RWPE2 (cell line): Measurements from ENCODE around the gene ATXN7L1.

Experiments
- ATAC-seq: fragments of 200-7000 bp; cut with Tn5 transposase; 3 replicates; pipeline ENCODE4 v1.9.1; 2021; ENCODE audit warnings: low read depth
- DNase-seq: peaks from one replicate; pipeline ENCODE4 v3.0.0-alpha.2; 2020; ENCODE audit warnings: low spot score
- H3K27ac ChIP-seq: fragments of 450-650 bp; 2 replicates; pipeline ENCODE4 v1.5.1; 2017; ENCODE audit warnings: mild to moderate bottlenecking; ENCODE audit not compliant: poor library complexity, severe bottlenecking
- H3K27me3 ChIP-seq: fragments of 250-450 bp; sonication (Bioruptor Pico); 2 replicates; pipeline ENCODE4 v1.5.1; 2021; ENCODE audit warnings: mild to moderate bottlenecking, moderate library complexity; ENCODE audit not compliant: insufficient read depth, poor library complexity, severe bottlenecking
- H3K36me3 ChIP-seq: fragments of 250-450 bp; sonication (Bioruptor Pico); 2 replicates; pipeline ENCODE4 v1.5.1; 2020; ENCODE audit warnings: low read depth, mild to moderate bottlenecking, moderate library complexity
- H3K4me1 ChIP-seq: fragments of 250-450 bp; sonication (Bioruptor Pico); 2 replicates; pipeline ENCODE4 v1.5.1; 2021; ENCODE audit warnings: mild to moderate bottlenecking, moderate library complexity; ENCODE audit not compliant: insufficient read depth, poor library complexity, severe bottlenecking
- H3K4me3 ChIP-seq: fragments of 250-450 bp; sonication (Bioruptor Pico); 2 replicates; pipeline ENCODE4 v1.5.1; 2021; ENCODE audit warnings: mild to moderate bottlenecking, moderate library complexity; ENCODE audit not compliant: severe bottlenecking
- H3K9me3 ChIP-seq: fragments of 250-450 bp; sonication (Bioruptor Pico); 2 replicates; pipeline ENCODE4 v1.5.1; 2021; ENCODE audit warnings: mild to moderate bottlenecking, moderate library complexity; ENCODE audit not compliant: severe bottlenecking
- CTCF ChIP-seq: fragments of 450-650 bp; IDR thresholded peaks from one replicate; pipeline ENCODE4 v1.5.1; 2017; ENCODE audit warnings: mild to moderate bottlenecking, moderate library complexity; ENCODE audit not compliant: poor library complexity, severe bottlenecking

ATXN7L1 gene

DNA sequence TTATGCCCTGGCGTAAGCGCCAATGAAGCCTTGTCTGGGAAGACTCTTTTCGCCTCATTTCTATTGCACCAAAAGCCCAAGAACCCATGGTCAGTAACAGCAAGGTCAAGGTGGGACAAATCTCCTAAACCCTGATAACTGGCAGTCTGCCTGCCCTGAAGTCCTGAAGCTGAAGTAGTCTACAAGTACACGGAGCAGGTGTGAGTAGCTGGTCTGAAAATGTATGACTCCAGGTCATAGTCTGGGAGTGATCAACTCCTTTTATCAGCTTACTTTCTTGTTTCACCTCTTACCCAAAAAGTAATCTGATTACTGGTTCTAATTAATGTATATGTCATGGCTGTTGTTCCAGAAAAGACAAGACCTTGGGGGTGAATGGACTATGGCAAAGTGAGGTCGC is 187.8 kb downstream of the ATXN7L1 start:
- no peak overlapping the region for H3K27ac ChIP-seq
- DNase-seq (no peak), ATAC-seq (no peak)
- no peak for TF ChIP-seq CTCF
- no peak overlapping the region for H3K4me3 ChIP-seq
- no peaks in the 10 kb centered on the region for H3K4me1 ChIP-seq
- no peaks in the 10 kb centered on the region for H3K9me3 ChIP-seq
- H3K27me3 ChIP-seq = no peaks in the 10 kb centered on the region
- H3K36me3 ChIP-seq = no peaks in the 10 kb centered on the region

DNA sequence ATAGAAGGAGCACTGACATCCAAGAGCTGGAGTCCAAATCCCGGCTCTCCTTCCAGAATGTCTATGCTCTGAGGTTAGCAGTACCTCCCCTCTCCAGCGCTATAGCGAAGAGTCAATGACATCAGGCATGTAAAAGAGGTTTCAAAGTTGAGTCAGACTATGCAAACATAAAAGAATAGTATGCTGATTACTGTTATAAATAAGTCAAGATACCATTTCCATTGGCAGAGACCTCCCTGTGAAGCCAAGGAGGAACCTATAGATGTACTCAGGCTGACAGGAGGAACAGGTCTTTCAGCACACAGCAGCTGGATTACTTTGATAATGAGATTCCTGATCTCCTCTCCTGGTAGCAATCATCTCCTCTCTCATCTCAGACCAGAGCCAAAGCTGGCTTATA is 191.2 kb downstream of the ATXN7L1 start:
- Histone ChIP-seq H3K9me3 (no peaks in the 10 kb centered on the region), H3K4me1 (no peaks in the 10 kb centered on the region), H3K27ac (no peak overlapping the region), H3K4me3 (no peak overlapping the region), H3K27me3 (no peaks in the 10 kb centered on the region), H3K36me3 (no peaks in the 10 kb centered on the region)
- no peak for ATAC-seq
- no peak for TF ChIP-seq CTCF
- no peak for DNase-seq

DNA sequence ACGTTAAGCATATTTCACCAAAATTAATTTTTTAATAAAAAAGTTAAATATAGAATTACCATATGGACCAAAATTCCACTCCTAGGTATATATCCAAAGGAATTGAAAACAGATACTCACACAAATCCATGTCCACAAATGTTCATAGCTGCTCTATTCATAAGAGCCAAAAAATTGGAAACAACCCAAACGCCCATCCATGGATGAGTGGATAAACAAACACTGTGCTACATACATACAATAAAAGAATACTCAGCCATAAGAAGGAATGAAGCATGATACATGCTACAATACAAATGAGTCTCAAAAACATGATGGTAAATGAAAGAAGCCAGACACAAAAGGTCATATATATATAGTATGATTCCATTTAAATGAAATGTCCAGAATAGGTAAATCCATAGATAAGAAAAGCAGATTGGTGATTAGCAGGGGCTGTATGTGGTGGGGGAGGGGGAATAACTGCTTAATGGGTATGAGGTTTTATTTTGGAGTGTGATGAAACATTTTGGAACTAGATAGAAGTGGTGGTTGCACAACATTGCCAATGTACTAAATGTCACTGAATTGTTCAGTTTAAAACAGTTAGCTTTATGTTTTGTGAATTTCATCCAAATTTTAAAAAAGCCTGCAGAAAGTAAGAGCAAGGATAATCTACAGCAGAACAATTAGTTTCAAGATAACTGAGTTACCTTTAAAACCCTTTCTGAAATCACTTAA is 193.9 kb downstream of the ATXN7L1 start:
- no peak overlapping the region for H3K27ac ChIP-seq
- no peak for TF ChIP-seq CTCF
- no peak overlapping the region for H3K4me3 ChIP-seq
- no peaks in the 10 kb centered on the region for H3K9me3 ChIP-seq
- DNase-seq (no peak), ATAC-seq (no peak)
- no peaks in the 10 kb centered on the region for H3K27me3 ChIP-seq
- no peaks in the 10 kb centered on the region for H3K36me3 ChIP-seq
- H3K4me1 ChIP-seq = no peaks in the 10 kb centered on the region

- Histone ChIP-seq H3K36me3 (no peaks in the 10 kb centered on the region), H3K27ac (no peak overlapping the region), H3K4me3 (no peak overlapping the region), H3K27me3 (no peaks in the 10 kb centered on the region), H3K9me3 (no peaks in the 10 kb centered on the region), H3K4me1 (no peaks in the 10 kb centered on the region)
- ATAC-seq = no peak
- DNase-seq = no peak
- TF ChIP-seq CTCF = no peak
Observed at GRCh38 chr7:105680505-105681187, 195.8 kb downstream of the ATXN7L1 start.
